ENCODE results near the gene GPR176. TPM values are rescaled to one million over a fixed set of nuclear protein-coding genes. Genes with fewer than 3 reads are reported as not detected.

The GPR176 gene
- total RNA-seq, 1 donor from 2014 or later = 3.8 TPM

DNA sequence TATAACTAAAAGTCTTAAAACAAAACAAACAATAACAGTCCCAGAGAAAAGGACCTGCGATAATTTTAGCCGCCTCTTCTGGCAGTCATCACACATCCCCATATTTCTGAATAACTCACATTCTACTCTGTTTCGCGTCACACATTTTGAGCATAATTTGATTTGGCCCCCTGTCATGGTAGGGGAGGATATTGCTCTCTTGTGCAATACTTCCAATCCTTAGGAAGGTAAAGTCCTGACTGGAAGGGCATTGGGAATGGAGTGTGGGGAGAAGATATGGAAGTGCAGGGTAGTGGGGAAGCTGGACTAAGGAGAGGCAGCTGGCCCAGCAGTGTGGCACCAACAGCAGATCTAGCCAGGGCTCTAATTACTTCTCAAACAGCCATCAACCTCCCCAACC lies 126.1 kb downstream of the GPR176 start:
- H3K27ac Mint-ChIP-seq = no peak overlapping the region
- no peak overlapping the region for H3K4me3 Mint-ChIP-seq
- no peak for TF ChIP-seq CTCF (IDR thresholded peaks at IDR 0.05; ENCODE audit: unreplicated experiment)
- H3K9me3 Mint-ChIP-seq = no peaks in the 10 kb centered on the region
- H3K36me3 Mint-ChIP-seq = no peaks in the 10 kb centered on the region
- no peak for DNase-seq (ENCODE audit: low spot score in 2 of 2, unreplicated experiment in 2 of 2)
- peaks cover 27% of the 10 kb centered on the region for H3K4me1 Mint-ChIP-seq
- H3K27me3 Mint-ChIP-seq (ENCODE audit: low read depth) = no peaks in the 10 kb centered on the region

- Mint-ChIP-seq H3K27ac (no peak overlapping the region), H3K27me3 (ENCODE audit: low read depth) (no peaks in the 10 kb centered on the region), H3K9me3 (no peaks in the 10 kb centered on the region), H3K4me3 (no peak overlapping the region), H3K4me1 (peaks cover 31% of the 10 kb centered on the region), H3K36me3 (no peaks in the 10 kb centered on the region)
- TF ChIP-seq CTCF (IDR thresholded peaks at IDR 0.05; ENCODE audit: unreplicated experiment) = no peak
- no peak for DNase-seq (ENCODE audit: low spot score in 2 of 2, unreplicated experiment in 2 of 2)
Measured at GRCh38 chr15:39792844-39793335, 127.2 kb downstream of the GPR176 start.

DNA sequence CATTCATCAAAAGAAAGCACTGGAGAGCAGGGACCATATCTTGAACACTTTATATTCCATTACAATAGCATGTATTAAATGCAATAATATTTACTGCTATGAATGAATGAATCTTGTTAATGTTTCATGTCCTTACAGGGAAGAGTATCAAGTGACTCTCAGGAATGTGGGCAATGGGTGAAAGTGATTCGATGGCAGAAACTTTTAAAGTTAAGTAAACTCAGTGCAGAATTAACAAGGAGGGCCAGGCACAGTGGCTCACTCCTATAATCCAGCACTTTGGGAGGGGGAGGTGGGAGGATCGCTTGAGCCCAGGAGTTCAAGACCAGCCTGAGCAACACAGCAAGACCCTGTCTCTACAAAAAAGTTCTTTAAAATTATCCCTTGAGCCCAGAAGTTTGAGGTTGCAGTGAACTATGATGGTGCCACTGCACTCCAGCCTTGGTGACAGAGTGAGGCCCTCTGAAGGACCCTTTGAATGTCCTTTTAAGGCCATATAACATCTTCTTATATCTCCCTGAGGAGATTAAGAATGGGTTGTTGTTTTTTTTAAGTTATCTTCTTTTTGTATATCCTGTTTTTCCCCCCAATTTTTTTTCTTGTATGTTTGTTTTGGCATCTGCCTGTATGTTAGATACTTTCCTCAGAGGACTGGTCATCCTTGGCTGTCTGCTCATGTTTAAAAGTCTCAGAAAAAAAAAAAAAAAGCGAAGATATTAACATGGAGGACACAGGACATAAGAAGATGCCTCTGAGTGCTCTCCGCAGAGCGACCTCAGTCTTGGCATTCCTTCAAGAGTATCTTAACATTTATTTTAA lies 127.8 kb downstream of the GPR176 start:
- Mint-ChIP-seq H3K4me3 (no peak overlapping the region), H3K4me1 (peaks cover 33% of the 10 kb centered on the region), H3K36me3 (no peaks in the 10 kb centered on the region), H3K27ac (no peak overlapping the region), H3K27me3 (ENCODE audit: low read depth) (no peaks in the 10 kb centered on the region), H3K9me3 (no peaks in the 10 kb centered on the region)
- no peak for DNase-seq (ENCODE audit: low spot score in 2 of 2, unreplicated experiment in 2 of 2)
- no peak for TF ChIP-seq CTCF (IDR thresholded peaks at IDR 0.05; ENCODE audit: unreplicated experiment)

DNA sequence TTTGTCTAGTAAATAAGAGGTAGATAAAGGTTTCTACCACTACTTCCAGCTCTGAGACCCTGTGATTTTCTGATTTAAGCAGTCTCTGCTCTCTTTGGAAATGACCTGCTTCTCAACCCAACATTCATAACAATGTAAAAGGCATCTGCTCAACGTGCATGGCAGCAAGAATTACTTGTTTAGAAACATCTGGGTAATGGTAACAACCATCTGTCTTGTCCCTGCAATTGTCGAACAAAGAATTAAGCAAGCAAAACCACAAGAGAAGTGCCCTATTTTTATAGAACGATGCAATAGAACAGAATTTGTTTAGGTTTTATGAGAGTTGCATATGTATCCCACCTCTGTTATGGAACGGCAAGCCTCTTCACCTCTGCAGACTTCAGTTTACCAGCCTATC lies 130.3 kb downstream of the GPR176 start:
- H3K27me3 Mint-ChIP-seq (ENCODE audit: low read depth) = no peaks in the 10 kb centered on the region
- no peaks in the 10 kb centered on the region for H3K36me3 Mint-ChIP-seq
- no peaks in the 10 kb centered on the region for H3K9me3 Mint-ChIP-seq
- no peak for TF ChIP-seq CTCF (IDR thresholded peaks at IDR 0.05; ENCODE audit: unreplicated experiment)
- no peak overlapping the region for H3K27ac Mint-ChIP-seq
- no peak overlapping the region for H3K4me3 Mint-ChIP-seq
- no peak for DNase-seq (ENCODE audit: low spot score in 2 of 2, unreplicated experiment in 2 of 2)
- peaks cover 34% of the 10 kb centered on the region for H3K4me1 Mint-ChIP-seq

- no peaks in the 10 kb centered on the region for H3K36me3 Mint-ChIP-seq
- H3K4me1 Mint-ChIP-seq = peaks cover 35% of the 10 kb centered on the region
- no peak overlapping the region for H3K27ac Mint-ChIP-seq
- H3K4me3 Mint-ChIP-seq = no peak overlapping the region
- H3K27me3 Mint-ChIP-seq (ENCODE audit: low read depth) = no peaks in the 10 kb centered on the region
- H3K9me3 Mint-ChIP-seq = no peaks in the 10 kb centered on the region
- no peak for TF ChIP-seq CTCF (IDR thresholded peaks at IDR 0.05; ENCODE audit: unreplicated experiment)
- no peak for DNase-seq (ENCODE audit: low spot score in 2 of 2, unreplicated experiment in 2 of 2)
Measured at GRCh38 chr15:39788800-39789565, 131.1 kb downstream of the GPR176 start.

Data from mesothelial cell of epicardium (in vitro differentiated cells).